GM03348 (cell line): ENCODE measurements around the gene ANO1.
"Not testable (repeated sequence)": the region's sequence is repeated elsewhere in the genome, so short reads cannot be mapped to it uniquely, and the experiment has no call there.

ENCODE experiments used
- DNase-seq: peaks from one replicate; pipeline ENCODE4 v3.0.0; 2012; ENCODE audit warnings: low spot score

ANO1 gene

DNA sequence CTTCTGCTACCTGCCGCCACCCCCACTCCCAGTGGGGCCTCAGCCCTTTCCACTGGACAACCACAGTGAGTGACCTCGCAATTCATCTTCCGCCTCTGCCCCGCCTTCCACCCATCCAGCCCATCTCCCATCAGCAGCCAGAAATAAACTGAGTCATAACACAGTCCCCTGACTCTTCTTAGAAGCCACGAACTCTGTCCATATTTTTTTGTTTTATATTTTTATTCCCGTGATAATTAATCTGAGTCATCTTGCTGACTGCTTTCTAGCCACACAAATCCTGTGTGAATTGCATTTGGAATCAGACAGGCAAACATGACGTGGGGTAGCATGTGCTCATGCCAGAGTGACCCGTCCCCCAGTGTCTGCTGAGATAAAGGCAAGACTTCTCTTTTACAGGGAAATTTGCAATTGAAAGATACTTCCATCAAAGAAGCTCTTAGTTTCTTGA lies 132.0 kb downstream of the ANO1 start:
- DNase-seq: peak; percentile 56

GRCh38 chr11:70210530-70210929 lies 132.4 kb downstream of the ANO1 start:
- no peak for DNase-seq

DNA sequence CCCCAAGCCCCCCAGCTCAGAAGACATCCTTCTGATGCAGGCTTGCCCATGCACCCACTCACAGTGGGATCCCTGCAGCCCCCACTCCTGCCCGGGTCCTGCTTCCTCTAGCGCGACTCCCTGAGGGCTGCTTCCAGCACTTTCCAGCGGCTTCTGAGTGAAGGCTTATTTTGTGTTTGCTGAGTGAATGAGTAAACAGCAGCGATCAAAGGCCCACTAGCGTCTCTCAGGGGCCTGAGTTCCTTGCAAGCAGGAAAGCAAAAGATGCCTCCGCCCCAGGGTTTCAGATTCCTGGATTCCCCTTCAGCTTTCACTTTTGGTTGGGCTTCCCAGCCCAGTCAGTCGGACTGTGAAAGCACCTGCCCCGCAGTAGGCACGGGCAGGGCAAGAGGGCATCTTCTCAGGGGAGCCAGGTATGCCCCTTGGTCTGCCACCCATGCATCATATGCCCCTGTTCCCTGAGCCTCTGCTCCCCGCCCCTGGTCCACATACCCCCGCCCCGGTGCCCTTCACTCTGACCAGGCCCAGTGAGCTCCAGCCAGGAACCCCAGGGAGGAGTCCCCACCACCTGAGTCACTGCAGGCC lies 134.2 kb downstream of the ANO1 start:
- DNase-seq: no peak

GRCh38 chr11:70217388-70217787 lies 139.3 kb downstream of the ANO1 start:
- DNase-seq: not testable (repeated sequence)

DNA sequence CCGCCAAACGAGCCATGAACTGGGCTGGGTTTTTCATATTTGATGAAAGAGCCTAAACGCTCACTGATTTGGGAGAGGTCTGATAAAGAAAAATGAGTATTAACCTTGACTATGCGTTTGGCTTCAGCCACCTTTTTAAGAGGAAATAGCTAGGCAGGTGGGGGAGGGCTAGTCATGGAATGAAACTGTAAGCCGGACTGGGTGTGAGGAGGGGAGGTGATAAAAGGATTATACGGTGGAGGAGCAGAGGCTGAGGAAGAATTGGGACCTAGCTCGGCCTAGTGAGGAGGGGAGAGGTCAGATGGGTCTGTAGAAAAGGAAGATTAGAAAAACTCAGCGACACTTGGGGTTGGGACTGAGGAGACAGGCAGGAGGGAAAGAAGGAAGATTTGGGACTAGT lies 140.0 kb downstream of the ANO1 start:
- not testable (repeated sequence) for DNase-seq

DNA sequence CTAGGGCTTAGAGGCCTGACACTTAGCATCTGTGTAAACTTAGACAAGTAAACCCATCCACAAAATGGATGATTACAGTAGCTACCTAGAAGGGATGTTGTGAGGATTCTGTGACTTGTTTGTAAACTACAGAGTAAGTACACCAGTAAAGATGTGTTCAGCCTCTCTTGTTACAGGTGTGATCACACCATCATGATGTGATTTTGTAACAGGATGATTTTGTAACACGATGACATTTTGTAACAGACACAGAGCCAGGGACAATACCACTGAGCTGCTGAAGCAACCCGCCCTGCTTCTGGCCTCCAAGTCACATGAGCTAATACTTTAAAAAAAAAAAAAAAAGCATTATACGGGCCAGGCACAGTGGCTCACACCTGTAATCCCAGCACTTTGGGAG lies 142.0 kb downstream of the ANO1 start:
- DNase-seq: no peak

DNA sequence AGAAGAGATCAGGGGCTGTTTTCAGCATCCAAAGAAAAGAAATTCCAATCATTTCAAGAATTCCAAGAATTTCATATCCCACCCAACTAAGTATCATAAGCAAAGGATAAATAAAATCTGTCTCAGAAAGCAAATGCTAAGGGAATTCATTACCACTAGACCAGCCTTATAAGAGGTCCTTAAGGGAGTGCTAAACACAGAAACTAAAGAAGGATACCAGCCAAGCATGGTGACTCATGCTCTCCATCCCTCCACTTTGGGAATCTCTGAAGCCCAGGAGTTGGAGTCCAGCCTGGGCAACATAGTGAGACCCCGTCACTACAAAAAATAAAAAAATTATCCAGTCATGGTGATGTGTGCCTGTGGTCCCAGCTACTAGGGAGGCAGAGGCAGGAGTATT lies 142.8 kb downstream of the ANO1 start:
- no peak for DNase-seq

DNA sequence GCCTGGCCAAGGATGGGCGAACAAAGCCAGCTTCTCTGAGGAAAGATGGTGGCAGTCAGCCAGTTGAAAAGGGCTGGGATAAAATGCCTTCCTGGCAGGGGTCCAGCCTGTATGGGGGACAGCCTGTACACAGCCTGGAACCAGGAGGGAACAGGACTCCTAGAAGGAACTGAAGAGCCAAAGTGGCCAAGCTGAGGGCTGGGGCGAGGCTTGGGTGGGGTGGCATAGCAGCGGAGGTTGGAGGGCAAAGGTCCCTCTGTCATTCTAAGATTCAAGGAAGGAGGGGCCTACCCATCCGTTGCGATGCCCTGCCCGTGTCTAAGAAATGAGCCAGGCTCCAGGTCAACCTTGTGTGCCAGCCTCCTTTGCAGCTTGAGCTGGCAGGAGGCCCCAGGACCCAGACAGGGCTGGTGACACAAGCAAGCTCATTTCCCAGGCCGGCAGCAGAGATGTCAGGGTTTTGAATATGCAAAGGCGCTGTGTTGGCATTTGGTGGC lies 147.6 kb downstream of the ANO1 start:
- no peak for DNase-seq

DNA sequence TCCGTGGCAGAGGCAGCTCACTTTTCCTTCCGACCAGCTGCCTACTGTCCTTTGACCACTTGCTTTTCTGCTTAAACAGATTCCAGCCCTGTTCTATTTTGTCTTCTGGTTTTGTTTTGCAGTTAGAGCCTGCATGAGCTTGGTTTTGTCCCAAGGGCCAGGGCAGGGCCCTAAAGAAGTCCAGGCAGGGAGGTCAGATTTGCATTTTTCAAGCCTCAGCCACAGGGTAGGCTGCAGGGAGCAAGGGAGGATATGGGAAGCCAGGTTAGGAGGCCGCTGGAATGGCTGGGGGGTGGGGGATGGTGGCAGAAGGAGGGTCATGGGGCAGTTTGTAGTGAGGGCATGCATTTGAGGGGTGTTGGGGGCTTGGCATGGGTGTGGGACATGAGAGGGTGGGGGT lies 148.1 kb downstream of the ANO1 start:
- no peak for DNase-seq

DNA sequence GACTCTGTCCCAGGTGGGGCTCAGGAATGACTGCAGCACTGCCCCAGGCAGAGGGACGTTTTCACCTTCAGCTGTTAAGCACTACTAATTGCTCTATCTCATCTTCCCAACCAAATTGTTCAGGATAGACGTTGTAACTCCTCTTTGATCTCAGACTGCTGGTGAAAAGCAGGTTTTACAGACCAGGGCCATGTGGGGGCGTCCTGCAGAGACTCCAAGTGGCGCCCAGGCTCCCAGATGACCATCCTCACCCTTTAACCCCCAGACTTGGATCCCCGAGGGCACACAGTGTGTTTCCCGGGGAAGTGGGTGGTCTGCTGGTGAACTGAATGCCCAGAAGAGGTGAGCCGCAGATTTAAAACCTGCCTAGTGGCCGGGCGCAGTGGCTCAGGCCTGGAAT lies 148.8 kb downstream of the ANO1 start:
- no peak for DNase-seq

GRCh38 chr11:70229737-70230136 lies 151.6 kb downstream of the ANO1 start:
- DNase-seq: no peak

- DNase-seq: no peak
These were observed 152.2 kb downstream of the ANO1 start for GRCh38 chr11:70230151-70230839.

DNA sequence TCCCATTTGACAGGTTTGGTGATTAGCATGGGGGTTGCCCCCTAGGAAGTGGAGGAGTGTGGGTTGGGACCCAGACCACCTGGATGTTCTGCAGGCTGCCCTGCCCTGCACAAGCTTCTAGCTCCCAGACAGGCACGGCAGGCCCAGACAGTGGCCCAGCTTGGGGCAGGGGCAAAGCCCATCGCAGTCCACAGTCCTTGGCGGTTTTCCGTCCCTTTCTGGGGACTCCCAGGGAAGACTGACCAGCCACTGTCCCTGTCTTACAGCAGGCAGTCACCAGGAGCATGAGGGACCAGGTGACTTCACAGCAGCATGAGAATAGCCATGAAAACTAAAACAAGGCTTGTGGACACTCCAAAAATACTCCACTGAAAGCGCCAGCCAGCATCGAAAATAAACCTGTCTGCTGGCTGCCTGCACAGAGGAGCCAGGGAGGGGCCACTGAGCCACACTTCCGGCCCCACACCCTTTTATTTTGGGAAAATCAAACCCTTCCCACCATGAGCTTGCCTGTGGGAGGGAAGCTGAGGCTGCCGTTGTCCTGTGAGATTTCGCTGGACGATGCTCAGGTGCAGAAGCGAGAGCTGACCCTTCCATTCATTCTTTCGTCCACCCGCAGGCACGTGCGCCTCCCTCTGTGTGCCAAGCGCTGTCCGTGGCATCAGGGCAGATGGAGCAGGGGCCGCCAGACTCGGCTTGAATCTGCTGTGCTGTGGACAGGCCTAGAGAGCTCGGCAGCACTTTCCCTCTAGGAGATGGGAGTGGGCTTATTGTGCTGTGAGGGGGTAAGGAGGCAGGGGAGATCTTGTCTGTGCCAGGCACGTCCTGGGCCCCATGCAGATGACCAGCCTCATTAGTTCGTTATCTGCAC lies 153.0 kb downstream of the ANO1 start:
- DNase-seq: no peak

- no peak for DNase-seq
These were observed 154.9 kb downstream of the ANO1 start for GRCh38 chr11:70233034-70233433.

DNA sequence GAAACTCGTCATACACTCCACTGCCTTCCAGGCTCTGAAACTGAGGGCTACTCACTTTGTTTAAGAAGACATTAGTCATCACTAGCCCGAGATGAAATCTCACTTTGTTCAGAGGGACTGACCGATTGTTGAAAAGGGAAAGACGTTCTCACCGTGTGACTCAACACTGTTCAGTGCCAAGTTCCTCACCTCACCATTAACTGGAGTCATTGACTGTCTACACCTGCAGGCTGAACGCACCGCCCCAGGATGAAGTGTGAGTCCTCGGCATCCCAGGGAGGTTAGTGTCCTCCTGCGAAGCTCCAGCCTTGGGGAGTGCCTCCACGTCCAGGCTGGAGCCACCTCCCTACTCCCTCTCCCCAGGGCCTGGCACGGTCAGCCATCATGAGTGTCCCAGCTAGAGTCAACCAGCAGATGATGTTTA lies 155.4 kb downstream of the ANO1 start:
- DNase-seq: peak; percentile 38

- DNase-seq: no peak
These were observed 155.8 kb downstream of the ANO1 start for GRCh38 chr11:70233962-70234361.
